K562 (cell line): ENCODE results near the gene OR2Z1. TPM values are rescaled to one million over a fixed set of nuclear protein-coding genes. Genes with fewer than 3 reads are reported as not detected.

Experiments used
- ATAC-seq: fragments of 200-7000 bp; cut with Tn5 transposase; 3 replicates; pipeline ENCODE4 v1.9.1; 2020; ENCODE audit warnings: moderate library complexity
- BruUV-seq: library from RNA; stranded (reverse); fragments of 400-500 nt; replicated peaks from 2 replicates; lab custom pipeline; 2021; lab: Mats Ljungman, UMichigan
- CTCF ChIA-PET: fragments of 300-600 bp; formaldehyde crosslinking; extraction: SDS; loops from one replicate; lab custom pipeline; 2021; ENCODE audit warnings: low intra/inter-chr PET ratio; lab: Yijun Ruan, JAX
- POLR2A ChIA-PET: fragments of 300-600, 350-650 bp; sonication (Branson Sonifier 250); formaldehyde crosslinking; extraction: SDS; loops from one replicate; lab custom pipeline; 2021; ENCODE audit warnings: antibody characterized with exemption, inconsistent platforms; lab: Yijun Ruan, JAX
- DNase-seq, 4 experiments: peaks; one replicate each; pipeline versions ENCODE4 v3.0.0 to v3.0.0-alpha.2; 2011 to 2018; ENCODE audit warnings: low spot score in 3 of 4, mixed read lengths in 3 of 4; ENCODE audit errors: extremely low read depth in 1 of 4
- FAIRE-seq: peaks from 2 replicates; lab custom pipeline; 2011; peaks lifted over from hg19 to GRCh38; lab: Jason Lieb, UNC
- H2AFZ ChIP-seq: 2 replicates; pipeline ENCODE4 v1.6.0; 2011; ENCODE audit warnings: low read depth, low read length, control low read depth, inconsistent platforms
- H3K27ac ChIP-seq: fragments of 200-600 bp; 3 replicates; pipeline ENCODE4 v1.8.0; 2011; ENCODE audit warnings: low read depth, mild to moderate bottlenecking, control low read depth, inconsistent platforms, low read length, moderate library complexity, mixed read lengths; ENCODE audit errors: extremely low read depth
- H3K27me3 ChIP-seq, 2 experiments: fragments of 300-600 bp in 1 of 2; 2 replicates in 1 of 2; 3 replicates in 1 of 2; pipeline versions ENCODE4 v1.6.0 to v1.8.0; 2011; ENCODE audit warnings: inconsistent platforms in 2 of 2, low read length in 2 of 2, mild to moderate bottlenecking in 1 of 2, mixed read lengths in 1 of 2, moderate library complexity in 1 of 2; ENCODE audit not compliant: control insufficient read depth in 2 of 2, insufficient read depth in 2 of 2
- H3K36me3 ChIP-seq: fragments of 300-600 bp; 3 replicates; pipeline ENCODE4 v1.8.0; 2011; ENCODE audit warnings: mild to moderate bottlenecking, low read length, inconsistent platforms; ENCODE audit not compliant: control insufficient read depth, insufficient read depth
- H3K4me1 ChIP-seq, 2 experiments: fragments of 200-600 bp in 1 of 2; replicated peaks in 1 of 2; 2 replicates in 1 of 2; 3 replicates in 1 of 2; pipeline versions ENCODE4 v1.5.1 to v1.8.0; 2011; ENCODE audit warnings: inconsistent platforms in 2 of 2, low read length in 2 of 2, mild to moderate bottlenecking in 1 of 2, mixed read lengths in 1 of 2, moderate library complexity in 1 of 2; ENCODE audit not compliant: control insufficient read depth in 2 of 2, insufficient read depth in 2 of 2
- H3K4me2 ChIP-seq: 2 replicates; pipeline ENCODE4 v1.6.1; 2011; ENCODE audit warnings: low read length, control low read depth, inconsistent platforms, mixed read lengths; ENCODE audit not compliant: insufficient read depth
- H3K4me3 ChIP-seq: fragments of 200-600 bp; sonication (generic), shearing (Covaris generic); 2 replicates; pipeline ENCODE4 v1.5.1; 2016; ENCODE audit warnings: control low read depth, inconsistent platforms
- H3K79me2 ChIP-seq: fragments of 200-600 bp; 3 replicates; pipeline ENCODE4 v1.8.0; 2011; ENCODE audit warnings: low read length, inconsistent platforms; ENCODE audit not compliant: control insufficient read depth, insufficient read depth
- H3K9ac ChIP-seq, 2 experiments: 2 replicates each; pipeline versions ENCODE4 v1.6.0 to v1.6.1; 2011; ENCODE audit warnings: low read depth in 2 of 2, low read length in 2 of 2, control low read depth in 1 of 2, inconsistent platforms in 1 of 2, mild to moderate bottlenecking in 1 of 2, mixed read lengths in 1 of 2; ENCODE audit not compliant: insufficient read depth in 1 of 2
- H3K9me1 ChIP-seq: one replicate; pipeline ENCODE4 v1.6.0; 2011; ENCODE audit warnings: inconsistent platforms, mild to moderate bottlenecking, low read length, moderate library complexity; ENCODE audit not compliant: control insufficient read depth, insufficient read depth
- H3K9me3 ChIP-seq: replicated peaks from 2 replicates; pipeline ENCODE4 v1.5.1; 2011; ENCODE audit warnings: low read depth, low read length, inconsistent platforms; ENCODE audit not compliant: control insufficient read depth, insufficient read depth
- H4K20me1 ChIP-seq: replicated peaks from 2 replicates; pipeline ENCODE4 v1.6.1; 2011; ENCODE audit warnings: low read length, inconsistent platforms, mixed read lengths; ENCODE audit not compliant: control insufficient read depth, insufficient read depth
- CBFB ChIP-seq: sonication (generic); formaldehyde crosslinking; IDR thresholded peaks from 2 replicates; pipeline ENCODE4 v1.4.0; 2020; ENCODE audit warnings: mild to moderate bottlenecking, missing genetic modification reagents
- CBX5 ChIP-seq: IDR thresholded peaks from 2 replicates; pipeline ENCODE4 v1.6.1; 2014; ENCODE audit warnings: low read depth, borderline replicate concordance
- EHMT2 ChIP-seq: fragments of 450-650 bp; IDR thresholded peaks from 2 replicates; pipeline ENCODE4 v1.6.1; 2018; ENCODE audit warnings: antibody characterized with exemption
- HBP1 ChIP-seq: fragments of 450-650 bp; formaldehyde crosslinking; IDR thresholded peaks from 2 replicates; pipeline ENCODE4 v1.4.0; 2022; ENCODE audit warnings: missing genetic modification characterization
- OTX1 ChIP-seq: fragments of 450-650 bp; formaldehyde crosslinking; IDR thresholded peaks from 2 replicates; pipeline ENCODE4 v1.4.0; 2022; ENCODE audit warnings: mild to moderate bottlenecking
- POLR2B ChIP-seq: fragments of 450-650 bp; IDR thresholded peaks from 2 replicates; pipeline ENCODE4 v1.6.1; 2018; ENCODE audit warnings: low read depth; ENCODE audit not compliant: partially characterized antibody
- RAD51 ChIP-seq: fragments of 450-650 bp; IDR thresholded peaks from 2 replicates; pipeline ENCODE4 v1.7.1; 2016; ENCODE audit warnings: low read depth, mild to moderate bottlenecking, borderline replicate concordance
- RBM22 ChIP-seq: fragments of 200-400 bp; formaldehyde crosslinking; IDR thresholded peaks from 2 replicates; pipeline ENCODE4 v1.6.1; 2018; ENCODE audit warnings: low read length, low read depth; ENCODE audit not compliant: poor library complexity, severe bottlenecking
- RNF2 ChIP-seq: sonication (generic); IDR thresholded peaks from 2 replicates; pipeline ENCODE4 v1.6.1; 2016
- SMAD2 ChIP-seq: fragments of 150-350 bp; IDR thresholded peaks from 2 replicates; pipeline ENCODE4 v1.6.1; 2014; ENCODE audit warnings: low read depth, mild to moderate bottlenecking, low read length
- SOX6 ChIP-seq: fragments of 450-650 bp; IDR thresholded peaks from 2 replicates; pipeline ENCODE4 v1.6.1; 2014; ENCODE audit warnings: mild to moderate bottlenecking
- ZFP30 ChIP-seq: fragments of 250-450 bp; sonication (Bioruptor Pico); IDR thresholded peaks from 2 replicates; pipeline ENCODE4 v1.8.0; 2022; ENCODE audit warnings: moderate library complexity, mild to moderate bottlenecking, inconsistent platforms, borderline replicate concordance
- ZKSCAN3 ChIP-seq: fragments of 250-450 bp; sonication (Bioruptor Pico); IDR thresholded peaks from 2 replicates; pipeline ENCODE4 v1.4.0; 2020
- in situ Hi-C: fragments of 300-500 bp; cut with MboI; formaldehyde crosslinking; loops from 4 replicates; pipeline ENCODE4 v1.15.0; 2018; ENCODE audit warnings: inconsistent platforms, mixed read lengths
- intact Hi-C: fragments of 100-400 bp; cut with micrococcal nuclease; formaldehyde crosslinking; loops from 2 replicates; pipeline ENCODE4 v1.14.2; 2022
- polyA plus RNA-seq, 8 experiments: library from polyadenylated mRNA; depleted of rRNA in 4 of 8; stranded (reverse) in 5 of 8; unstranded in 3 of 8; fragments of >200 nt; fragmentation: Nextera tagmentation in 2 of 8; fragmentation: Illumina TruSeq in 1 of 8; extraction: Ambion mirVana in 2 of 8; extraction: Trizol in 1 of 8; gene quantifications; 2 replicates each; pipeline versions ENCODE4 v1.2.1 to v1.2.3, GENCODE V29; 2011 to 2014; ENCODE audit warnings: inconsistent platforms in 1 of 8, missing spikeins in 1 of 8
- total RNA-seq, 7 experiments: library from RNA; depleted of rRNA in 6 of 7; stranded (reverse); fragments of >200 nt in 6 of 7; fragmentation: Illumina TruSeq in 2 of 7; extraction: Trizol in 2 of 7; gene quantifications; 2 replicates each; pipeline versions ENCODE4 v1.2.1 to v1.2.3, GENCODE V29; 2011 to 2021; ENCODE audit warnings: low replicate concordance in 1 of 7
- TF ChIP-seq, protein P1 (sequence below): sonication (generic); formaldehyde crosslinking; IDR thresholded peaks from 2 replicates; pipeline ENCODE4 v1.8.0; 2022; ENCODE audit warnings: missing genetic modification reagents, mild to moderate bottlenecking, borderline replicate concordance
- TF ChIP-seq, protein P2 (sequence below): fragments of 450-650 bp; formaldehyde crosslinking; conservative IDR thresholded peaks from 2 replicates; pipeline ENCODE4 v1.4.0; 2022; ENCODE audit warnings: mild to moderate bottlenecking, missing genetic modification characterization

The OR2Z1 gene
- total and polyA plus RNA-seq, 9 of the 15 experiments (the other 6 are each of a cell fraction or from before 2014, with no cell fraction given): 0.13 TPM; not detected in 8

DNA sequence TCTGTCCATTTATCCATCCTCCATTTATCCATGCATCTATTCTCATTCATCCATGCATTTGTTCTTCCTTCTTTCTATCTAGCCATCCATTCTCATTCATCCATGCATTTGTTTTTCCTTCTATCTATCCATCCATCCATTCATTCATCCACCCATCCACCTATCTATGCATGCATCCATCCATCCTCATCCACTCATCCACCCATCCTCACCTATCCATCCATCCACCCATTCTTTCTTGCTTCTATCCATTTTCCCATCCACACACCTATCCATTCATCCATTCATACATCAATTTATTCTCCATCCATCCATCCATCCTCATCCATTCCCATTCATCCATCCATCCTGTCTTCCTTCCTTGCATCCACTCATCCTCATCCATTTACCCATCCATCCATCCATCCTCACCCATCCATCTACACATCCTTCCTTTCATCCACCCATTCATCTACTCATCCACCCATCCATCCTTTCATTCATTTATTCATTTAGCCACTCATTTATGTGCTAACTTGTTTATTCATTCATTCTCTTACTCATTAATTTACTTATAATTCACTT lies 43.1 kb upstream of the OR2Z1 start:
- Histone ChIP-seq H3K4me2 (no peak overlapping the region), H3K27me3 (peaks cover 0 to 1% of the 10 kb centered on the region in 2 experiments; a peak in 1 of 5 replicates), H3K9me1 (no peaks in the 10 kb centered on the region), H4K20me1 (no peaks in the 10 kb centered on the region), H2AFZ (no peak overlapping the region), H3K79me2 (no peaks in the 10 kb centered on the region), H3K9ac (no peak overlapping the region), H3K4me3 (no peak overlapping the region), H3K27ac (no peak overlapping the region), H3K36me3 (no peaks in the 10 kb centered on the region), H3K4me1 (peaks cover 0 to 7% of the 10 kb centered on the region in 2 experiments; a peak in 2 of 5 replicates), H3K9me3 (no peaks in the 10 kb centered on the region)
- DNase-seq (no peak), FAIRE-seq (no peak), ATAC-seq (no peak)
- in situ Hi-C loops (no loop called here), intact Hi-C loops (no loop called here)
- BruUV-seq: no TSS peak
- POLR2A ChIA-PET: no interaction called here
- CTCF ChIA-PET: interaction anchor here (0.6 kb wide), 1 partner anchor 503 kb away, joined by 4 read pairs; no protein-coding TSS in a partner anchor
- no peak for TF ChIP-seq POLR2B
- 0 out of 2 replicates have a peak, but pooled peaks have one; percentile 13 for TF ChIP-seq HBP1 (CRISPR knock-in tag)
- TF ChIP-seq, protein P1, sequence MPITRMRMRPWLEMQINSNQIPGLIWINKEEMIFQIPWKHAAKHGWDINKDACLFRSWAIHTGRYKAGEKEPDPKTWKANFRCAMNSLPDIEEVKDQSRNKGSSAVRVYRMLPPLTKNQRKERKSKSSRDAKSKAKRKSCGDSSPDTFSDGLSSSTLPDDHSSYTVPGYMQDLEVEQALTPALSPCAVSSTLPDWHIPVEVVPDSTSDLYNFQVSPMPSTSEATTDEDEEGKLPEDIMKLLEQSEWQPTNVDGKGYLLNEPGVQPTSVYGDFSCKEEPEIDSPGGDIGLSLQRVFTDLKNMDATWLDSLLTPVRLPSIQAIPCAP (CRISPR knock-in tag): no peak
- peak; percentile 56; the same call in 1 of the 2 replicates for TF ChIP-seq OTX1 (CRISPR knock-in tag)
- TF ChIP-seq SMAD2: no peak
- no peak for TF ChIP-seq CBFB
- TF ChIP-seq RBM22: no peak
- no peak for TF ChIP-seq SOX6
- TF ChIP-seq RAD51: no peak
- TF ChIP-seq ZFP30 (CRISPR knock-in tag): no peak
- TF ChIP-seq ZKSCAN3 (CRISPR knock-in tag): no peak
- 0 out of 2 replicates have a peak, but pooled peaks have one; percentile 23 for TF ChIP-seq EHMT2
- TF ChIP-seq CBX5: no peak
- no peak for TF ChIP-seq RNF2
- TF ChIP-seq, protein P2, sequence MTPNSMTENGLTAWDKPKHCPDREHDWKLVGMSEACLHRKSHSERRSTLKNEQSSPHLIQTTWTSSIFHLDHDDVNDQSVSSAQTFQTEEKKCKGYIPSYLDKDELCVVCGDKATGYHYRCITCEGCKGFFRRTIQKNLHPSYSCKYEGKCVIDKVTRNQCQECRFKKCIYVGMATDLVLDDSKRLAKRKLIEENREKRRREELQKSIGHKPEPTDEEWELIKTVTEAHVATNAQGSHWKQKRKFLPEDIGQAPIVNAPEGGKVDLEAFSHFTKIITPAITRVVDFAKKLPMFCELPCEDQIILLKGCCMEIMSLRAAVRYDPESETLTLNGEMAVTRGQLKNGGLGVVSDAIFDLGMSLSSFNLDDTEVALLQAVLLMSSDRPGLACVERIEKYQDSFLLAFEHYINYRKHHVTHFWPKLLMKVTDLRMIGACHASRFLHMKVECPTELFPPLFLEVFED (CRISPR knock-in tag): 0 out of 2 replicates have a peak, but pooled peaks have one; percentile 51
